IMR-90 (cell line): Measurements from ENCODE around the gene RCAN2. TPM values are rescaled to one million over a fixed set of nuclear protein-coding genes. Genes with fewer than 3 reads are reported as not detected.

Source experiments
- ATAC-seq: fragments of 200-7000 bp; cut with Tn5 transposase; 2 replicates; pipeline ENCODE4 v1.9.1; 2020; ENCODE audit warnings: low read depth, mild to moderate bottlenecking, moderate library complexity
- BruUV-seq: library from RNA; stranded (reverse); fragments of 400-500 nt; replicated peaks from 2 replicates; lab custom pipeline; 2021; lab: Mats Ljungman, UMichigan
- CTCF ChIA-PET: fragments of 300-600 bp; formaldehyde crosslinking; extraction: SDS; loops from one replicate; lab custom pipeline; 2021; ENCODE audit warnings: antibody characterized with exemption; lab: Yijun Ruan, JAX
- POLR2A ChIA-PET: fragments of 300-600 bp; sonication (Branson Sonifier 250); formaldehyde crosslinking; loops from one replicate; lab custom pipeline; 2022; ENCODE audit warnings: antibody characterized with exemption; ENCODE audit not compliant: unreplicated experiment; lab: Charles Lee
- DNase-seq: peaks from one replicate; pipeline ENCODE4 v3.0.0; 2013
- H2AFZ ChIP-seq: replicated peaks from 2 replicates; pipeline ENCODE3; 2013; ENCODE audit warnings: low read length, mild to moderate bottlenecking; ENCODE audit not compliant: poor library complexity
- H2AK5ac ChIP-seq: 2 replicates; pipeline ENCODE4 v1.6.1; 2013; ENCODE audit warnings: low read depth, low read length, inconsistent platforms
- H2AK9ac ChIP-seq: replicated peaks from 2 replicates; pipeline ENCODE3; 2013; ENCODE audit warnings: mild to moderate bottlenecking, low read depth, low read length, moderate library complexity; ENCODE audit not compliant: poor library complexity
- H2BK120ac ChIP-seq: 2 replicates; pipeline ENCODE4 v1.6.1; 2013; ENCODE audit warnings: low read depth, low read length, inconsistent platforms
- H2BK15ac ChIP-seq: 3 replicates; pipeline ENCODE4 v1.6.1; 2013; ENCODE audit warnings: low read depth, low read length, inconsistent platforms
- H2BK20ac ChIP-seq: 2 replicates; pipeline ENCODE4 v1.6.1; 2013; ENCODE audit warnings: low read depth, mild to moderate bottlenecking, inconsistent platforms, low read length, moderate library complexity
- H2BK5ac ChIP-seq: 2 replicates; pipeline ENCODE4 v1.6.1; 2013; ENCODE audit warnings: mild to moderate bottlenecking, low read depth, low read length, inconsistent platforms; ENCODE audit not compliant: poor library complexity, severe bottlenecking
- H3K14ac ChIP-seq: replicated peaks from 2 replicates; pipeline ENCODE4 v1.6.1; 2013; ENCODE audit warnings: low read depth, low read length, inconsistent platforms
- H3K18ac ChIP-seq: 2 replicates; pipeline ENCODE4 v1.6.1; 2013; ENCODE audit warnings: low read depth, low read length, control low read depth
- H3K23ac ChIP-seq: 2 replicates; pipeline ENCODE4 v1.6.1; 2013; ENCODE audit warnings: low read depth, low read length, inconsistent platforms
- H3K27ac ChIP-seq: 2 replicates; pipeline ENCODE4 v1.5.1; 2013; ENCODE audit warnings: mild to moderate bottlenecking, control low read depth, low read length; ENCODE audit not compliant: insufficient read depth
- H3K27me3 ChIP-seq: 2 replicates; pipeline ENCODE4 v1.6.1; 2013; ENCODE audit warnings: low read length; ENCODE audit not compliant: control insufficient read depth, insufficient read depth
- H3K36me3 ChIP-seq: 2 replicates; pipeline ENCODE4 v1.6.1; 2013; ENCODE audit warnings: low read length, mixed read lengths; ENCODE audit not compliant: control insufficient read depth, insufficient read depth
- H3K4ac ChIP-seq: 2 replicates; pipeline ENCODE4 v1.6.1; 2013; ENCODE audit warnings: low read depth, low read length, inconsistent platforms
- H3K4me1 ChIP-seq: 2 replicates; pipeline ENCODE4 v1.6.1; 2013; ENCODE audit warnings: low read length, mixed read lengths; ENCODE audit not compliant: control insufficient read depth, insufficient read depth
- H3K4me2 ChIP-seq: 2 replicates; pipeline ENCODE4 v1.6.1; 2013; ENCODE audit warnings: low read depth, mild to moderate bottlenecking, control low read depth, low read length, moderate library complexity
- H3K4me3 ChIP-seq: 2 replicates; pipeline ENCODE4 v1.5.1; 2013; ENCODE audit warnings: low read depth, mild to moderate bottlenecking, control low read depth, low read length, moderate library complexity; ENCODE audit not compliant: insufficient read depth
- H3K56ac ChIP-seq: 2 replicates; pipeline ENCODE4 v1.6.1; 2013; ENCODE audit warnings: low read length, inconsistent platforms; ENCODE audit not compliant: insufficient read depth; ENCODE audit errors: extremely low read depth
- H3K79me1 ChIP-seq, 2 experiments: 2 replicates each; pipeline ENCODE4 v1.6.1; 2013; ENCODE audit warnings: low read length in 2 of 2, inconsistent platforms in 1 of 2, low read depth in 1 of 2
- H3K9ac ChIP-seq: 2 replicates; pipeline ENCODE4 v1.6.1; 2013; ENCODE audit warnings: low read depth, low read length, control low read depth
- H3K9me1 ChIP-seq: 2 replicates; pipeline ENCODE4 v1.6.1; 2013; ENCODE audit warnings: low read length, inconsistent platforms; ENCODE audit not compliant: insufficient read depth
- H3K9me3 ChIP-seq: 2 replicates; pipeline ENCODE4 v1.6.1; 2013; ENCODE audit warnings: low read length; ENCODE audit not compliant: control insufficient read depth, insufficient read depth
- H4K20me1 ChIP-seq: 2 replicates; pipeline ENCODE4 v1.6.1; 2013; ENCODE audit warnings: low read length, inconsistent platforms; ENCODE audit not compliant: insufficient read depth
- H4K5ac ChIP-seq: 2 replicates; pipeline ENCODE4 v1.6.1; 2013; ENCODE audit warnings: mild to moderate bottlenecking, low read depth, low read length, control low read depth
- H4K8ac ChIP-seq, 2 experiments: 2 replicates each; pipeline ENCODE4 v1.6.1; 2013; ENCODE audit warnings: low read depth in 2 of 2, low read length in 2 of 2, control low read depth in 1 of 2, inconsistent platforms in 1 of 2
- H4K91ac ChIP-seq: 2 replicates; pipeline ENCODE4 v1.6.1; 2013; ENCODE audit warnings: low read depth, low read length, inconsistent platforms; ENCODE audit not compliant: insufficient read depth
- BHLHE40 ChIP-seq: fragments of 150-350 bp; IDR thresholded peaks from 2 replicates; pipeline ENCODE4 v1.6.1; 2016; ENCODE audit warnings: mild to moderate bottlenecking, low read depth, low read length
- CEBPB ChIP-seq: IDR thresholded peaks from 2 replicates; pipeline ENCODE4 v1.6.1; 2012; ENCODE audit warnings: low read depth, low read length, improper control_type of control experiment
- CTCF ChIP-seq: conservative IDR thresholded peaks from 2 replicates; pipeline ENCODE4 v1.5.1; 2012; ENCODE audit warnings: mild to moderate bottlenecking, low read depth, low read length, improper control_type of control experiment
- ELK1 ChIP-seq: fragments of 150-350 bp; IDR thresholded peaks from 2 replicates; pipeline ENCODE4 v1.6.1; 2016; ENCODE audit warnings: low read depth, mild to moderate bottlenecking, low read length, moderate library complexity, borderline replicate concordance
- FOS ChIP-seq: fragments of 150-350 bp; IDR thresholded peaks from 2 replicates; pipeline ENCODE4 v1.6.1; 2016; ENCODE audit warnings: low read depth, low read length
- MAFK ChIP-seq: IDR thresholded peaks from 2 replicates; pipeline ENCODE4 v1.6.1; 2012; ENCODE audit warnings: low read depth, low read length, improper control_type of control experiment
- MXI1 ChIP-seq: IDR thresholded peaks from 2 replicates; pipeline ENCODE4 v1.6.1; 2012; ENCODE audit warnings: low read depth, mild to moderate bottlenecking, low read length, moderate library complexity, borderline replicate concordance
- NFE2L2 ChIP-seq: fragments of 150-350 bp; IDR thresholded peaks from 2 replicates; pipeline ENCODE4 v1.6.1; 2016; ENCODE audit warnings: low read depth, mild to moderate bottlenecking, low read length
- POLR2A ChIP-seq: IDR thresholded peaks from 2 replicates; pipeline ENCODE4 v1.6.1; 2012; ENCODE audit warnings: mild to moderate bottlenecking, low read depth, low read length
- RAD21 ChIP-seq: IDR thresholded peaks from 2 replicates; pipeline ENCODE4 v1.6.1; 2012; ENCODE audit warnings: low read length, improper control_type of control experiment
- RCOR1 ChIP-seq: IDR thresholded peaks from 2 replicates; pipeline ENCODE4 v1.6.1; 2012; ENCODE audit warnings: mild to moderate bottlenecking, low read length, improper control_type of control experiment; ENCODE audit not compliant: insufficient replicate concordance
- RFX5 ChIP-seq: IDR thresholded peaks from 2 replicates; pipeline ENCODE4 v1.8.0; 2012; ENCODE audit warnings: low read depth, mild to moderate bottlenecking, low read length, moderate library complexity
- SMC3 ChIP-seq: fragments of 150-350 bp; IDR thresholded peaks from 2 replicates; pipeline ENCODE4 v1.6.1; 2016; ENCODE audit warnings: low read depth, mild to moderate bottlenecking, antibody characterized with exemption, low read length, moderate library complexity
- USF2 ChIP-seq: fragments of 150-350 bp; IDR thresholded peaks from 2 replicates; pipeline ENCODE4 v1.6.1; 2017; ENCODE audit warnings: mild to moderate bottlenecking, antibody characterized with exemption, low read length, low read depth
- WGBS, 2 experiments: methylation state at CpG; one replicate each; pipeline versions ENCODE4 v1.1.5 to v1.1.7; 2013; ENCODE audit warnings: missing lambda C conversion rate in 2 of 2; ENCODE audit not compliant: insufficient read length in 1 of 2; ENCODE audit errors: extremely low coverage in 2 of 2; 5-methylcytosine and 5-hydroxymethylcytosine counted together
- dilution Hi-C: fragments of 300-500 bp; cut with HindIII; formaldehyde crosslinking; loops from one replicate; pipeline ENCODE4 v1.14.3; 2018; ENCODE audit warnings: low sequenced_read_pairs; ENCODE audit not compliant: unreplicated experiment
- in situ Hi-C: fragments of 300-500 bp; cut with MboI; formaldehyde crosslinking; loops from 3 replicates; pipeline ENCODE4 v1.14.3; 2019; ENCODE audit warnings: low sequenced_read_pairs, inconsistent platforms, mixed read lengths
- intact Hi-C: fragments of 100-400 bp; cut with micrococcal nuclease; formaldehyde crosslinking; loops from 2 replicates; pipeline ENCODE4 v1.10.0; 2022
- polyA plus RNA-seq, 3 experiments: library from polyadenylated mRNA; depleted of rRNA; stranded (reverse); fragments of >200 nt; gene quantifications; 2 replicates each; pipeline ENCODE4 v1.2.3, GENCODE V29; 2012; ENCODE audit warnings: low replicate concordance in 1 of 3
- total RNA-seq: library from RNA; depleted of rRNA; stranded (reverse); fragments of >200 nt; gene quantifications from 2 replicates; pipeline ENCODE4 v1.2.3, GENCODE V29; 2012

Gene RCAN2
- total and polyA plus RNA-seq, 2 of the 4 experiments (the other 2 are of a cell fraction): 1.3 to 1.8 TPM

- no peaks in the 10 kb centered on the region for H4K20me1 ChIP-seq
- no peak for ATAC-seq
- no peaks in the 10 kb centered on the region for H3K9me1 ChIP-seq
- H3K14ac ChIP-seq: no peak overlapping the region
- no peaks in the 10 kb centered on the region for H3K36me3 ChIP-seq
- H2BK120ac ChIP-seq: no peak overlapping the region
- no peak overlapping the region for H3K18ac ChIP-seq
- TF ChIP-seq POLR2A (no peak), SMC3 (no peak), ELK1 (no peak), MXI1 (no peak), NFE2L2 (no peak), USF2 (no peak), MAFK (no peak), RCOR1 (no peak), CEBPB (no peak), RFX5 (no peak), BHLHE40 (no peak), CTCF (no peak), RAD21 (no peak), FOS (no peak)
- DNase-seq: no peak
- H2AK9ac ChIP-seq: no peak overlapping the region
- H2BK20ac ChIP-seq: no peak overlapping the region
- no peak overlapping the region for H3K4ac ChIP-seq
- no peak overlapping the region for H3K4me3 ChIP-seq
- no peak overlapping the region for H2AFZ ChIP-seq
- no CpG with 5 or more reads among the region's 2 CpGs for WGBS, 2 experiments
- no peak overlapping the region for H2BK5ac ChIP-seq
- H3K56ac ChIP-seq: no peak overlapping the region
- ChIA-PET CTCF (no interaction called here), POLR2A (no interaction called here)
- no peak overlapping the region for H3K27ac ChIP-seq
- dilution Hi-C loops (no loop called here), in situ Hi-C loops (no loop called here), intact Hi-C loops (no loop called here)
- no peak overlapping the region for H3K9ac ChIP-seq
- H3K9me3 ChIP-seq: no peaks in the 10 kb centered on the region
- no peaks in the 10 kb centered on the region for H3K27me3 ChIP-seq
- BruUV-seq: no TSS peak
- H3K79me1 ChIP-seq: no peaks in the 10 kb centered on the region
- no peak overlapping the region for H4K5ac ChIP-seq
- H3K4me2 ChIP-seq: no peak overlapping the region
- no peak overlapping the region for H3K23ac ChIP-seq
- no peak overlapping the region for H2AK5ac ChIP-seq
- no peak overlapping the region for H4K91ac ChIP-seq
- no peak overlapping the region for H2BK15ac ChIP-seq
- H4K8ac ChIP-seq: no peak overlapping the region
- H3K4me1 ChIP-seq: no peaks in the 10 kb centered on the region
Measured at GRCh38 chr6:46378882-46379416, 112.3 kb downstream of the RCAN2 start.
